HG03460 (cell line): ENCODE measurements around the gene AGAP1.
"Not testable (repeated sequence)": the region's sequence is repeated elsewhere in the genome, so short reads cannot be mapped to it uniquely, and the experiment has no call there.

Source experiments
- ATAC-seq: cut with Tn5 transposase; IDR thresholded peaks from one replicate; pipeline ENCODE4 v1.9.1; 2021; ENCODE audit not compliant: unreplicated experiment

AGAP1 gene

GRCh38 chr2:236125541-236125940 lies 631.7 kb downstream of the AGAP1 start:
- ATAC-seq = no peak

- no peak for ATAC-seq
These were observed 633.2 kb downstream of the AGAP1 start for GRCh38 chr2:236127010-236127409.

- ATAC-seq = no peak
These were observed 634.5 kb downstream of the AGAP1 start for GRCh38 chr2:236128321-236128720.

GRCh38 chr2:236129935-236130334 lies 636.1 kb downstream of the AGAP1 start:
- ATAC-seq = no peak

- no peak for ATAC-seq
These were observed 636.6 kb downstream of the AGAP1 start for GRCh38 chr2:236130349-236130998.

GRCh38 chr2:236131073-236131692 lies 637.3 kb downstream of the AGAP1 start:
- no peak for ATAC-seq

GRCh38 chr2:236133410-236134012 lies 639.7 kb downstream of the AGAP1 start:
- no peak for ATAC-seq

GRCh38 chr2:236136538-236136937 lies 642.7 kb downstream of the AGAP1 start:
- no peak for ATAC-seq

- no peak for ATAC-seq
These were observed 643.2 kb downstream of the AGAP1 start for GRCh38 chr2:236137066-236137465.

GRCh38 chr2:236141616-236142015 lies 647.8 kb downstream of the AGAP1 start:
- not testable (repeated sequence) for ATAC-seq

GRCh38 chr2:236143811-236144210 lies 650.0 kb downstream of the AGAP1 start:
- ATAC-seq = no peak

GRCh38 chr2:236146436-236146835 lies 652.6 kb downstream of the AGAP1 start:
- ATAC-seq = no peak

GRCh38 chr2:236155406-236155805 lies 661.6 kb downstream of the AGAP1 start:
- ATAC-seq = no peak

GRCh38 chr2:236156095-236156859 lies 662.4 kb downstream of the AGAP1 start:
- ATAC-seq = no peak

GRCh38 chr2:236156860-236157194 lies 663.0 kb downstream of the AGAP1 start:
- ATAC-seq = no peak

GRCh38 chr2:236157366-236157765 lies 663.5 kb downstream of the AGAP1 start:
- ATAC-seq = no peak

GRCh38 chr2:236157815-236158498 lies 664.1 kb downstream of the AGAP1 start:
- ATAC-seq = no peak

- no peak for ATAC-seq
These were observed 665.3 kb downstream of the AGAP1 start for GRCh38 chr2:236158969-236159777.

GRCh38 chr2:236159778-236160170 lies 665.9 kb downstream of the AGAP1 start:
- ATAC-seq = no peak

- no peak for ATAC-seq
These were observed 666.7 kb downstream of the AGAP1 start for GRCh38 chr2:236160366-236161081.
